H9 (cell line): ENCODE measurements around the gene UBE2D2. TPM values are rescaled to one million over a fixed set of nuclear protein-coding genes. Genes with fewer than 3 reads are reported as not detected.

Experiments used
- DNase-seq: peaks from one replicate; pipeline ENCODE4 v3.0.0-alpha.2; 2017
- H2AFZ ChIP-seq: one replicate; pipeline ENCODE4 v1.6.1; 2013; ENCODE audit warnings: mild to moderate bottlenecking, low read length, control low read depth, moderate library complexity
- H2AK5ac ChIP-seq: 2 replicates; pipeline ENCODE4 v1.6.1; 2013; ENCODE audit warnings: low read length, control low read depth, mixed read lengths; ENCODE audit not compliant: insufficient read length
- H2BK120ac ChIP-seq: one replicate; pipeline ENCODE4 v1.6.1; 2013; ENCODE audit warnings: low read depth, mild to moderate bottlenecking, low read length, control low read depth, inconsistent platforms; ENCODE audit not compliant: poor library complexity, severe bottlenecking
- H2BK12ac ChIP-seq: 2 replicates; pipeline ENCODE4 v1.6.1; 2013; ENCODE audit warnings: low read length, control low read depth, mixed read lengths, low read depth; ENCODE audit not compliant: insufficient read length
- H2BK15ac ChIP-seq: 2 replicates; pipeline ENCODE4 v1.6.1; 2013; ENCODE audit warnings: low read depth, low read length, control low read depth
- H2BK20ac ChIP-seq: one replicate; pipeline ENCODE4 v1.6.1; 2013; ENCODE audit warnings: low read depth, mild to moderate bottlenecking, low read length, control low read depth, inconsistent platforms; ENCODE audit not compliant: poor library complexity, severe bottlenecking
- H2BK5ac ChIP-seq: 2 replicates; pipeline ENCODE4 v1.6.1; 2013; ENCODE audit warnings: low read length, control low read depth, mixed read lengths; ENCODE audit not compliant: insufficient read length
- H3K14ac ChIP-seq: 2 replicates; pipeline ENCODE4 v1.6.1; 2013; ENCODE audit warnings: low read length, control low read depth; ENCODE audit not compliant: insufficient read depth
- H3K18ac ChIP-seq: 2 replicates; pipeline ENCODE4 v1.6.1; 2013; ENCODE audit warnings: low read depth, mild to moderate bottlenecking, mixed read lengths, low read length, control low read depth; ENCODE audit not compliant: insufficient read length
- H3K23ac ChIP-seq: 2 replicates; pipeline ENCODE4 v1.6.1; 2013; ENCODE audit warnings: low read length, control low read depth, mixed read lengths, low read depth; ENCODE audit not compliant: insufficient read length
- H3K23me2 ChIP-seq: 2 replicates; pipeline ENCODE4 v1.6.1; 2013; ENCODE audit warnings: low read depth, mild to moderate bottlenecking, mixed read lengths, low read length, control low read depth; ENCODE audit not compliant: insufficient read length, poor library complexity, severe bottlenecking
- H3K27ac ChIP-seq: 2 replicates; pipeline ENCODE4 v1.5.1; 2013; ENCODE audit warnings: low read length, control low read depth, mixed read lengths, low read depth; ENCODE audit not compliant: insufficient read length
- H3K27me3 ChIP-seq: 2 replicates; pipeline ENCODE4 v1.6.1; 2013; ENCODE audit warnings: low read length, control low read depth, inconsistent platforms; ENCODE audit not compliant: insufficient read depth
- H3K4ac ChIP-seq: 2 replicates; pipeline ENCODE4 v1.6.1; 2013; ENCODE audit warnings: low read depth, mild to moderate bottlenecking, control low read depth, inconsistent platforms, low read length, moderate library complexity
- H3K4me1 ChIP-seq: 2 replicates; pipeline ENCODE4 v1.6.1; 2013; ENCODE audit warnings: low read length, control low read depth, inconsistent platforms; ENCODE audit not compliant: insufficient read depth
- H3K4me2 ChIP-seq: 2 replicates; pipeline ENCODE4 v1.6.1; 2013; ENCODE audit warnings: low read length, control low read depth, mixed read lengths; ENCODE audit not compliant: insufficient read length, insufficient read depth
- H3K56ac ChIP-seq: 2 replicates; pipeline ENCODE4 v1.6.1; 2013; ENCODE audit warnings: low read depth, mild to moderate bottlenecking, mixed read lengths, low read length, control low read depth; ENCODE audit not compliant: insufficient read length
- H3K79me1 ChIP-seq: 2 replicates; pipeline ENCODE4 v1.6.1; 2013; ENCODE audit warnings: low read depth, mild to moderate bottlenecking, moderate library complexity, low read length, control low read depth, inconsistent platforms; ENCODE audit not compliant: insufficient read depth, poor library complexity, severe bottlenecking
- H3K79me2 ChIP-seq: 2 replicates; pipeline ENCODE4 v1.6.1; 2013; ENCODE audit warnings: low read length, control low read depth, inconsistent platforms; ENCODE audit not compliant: insufficient read depth
- H3K9ac ChIP-seq: 2 replicates; pipeline ENCODE4 v1.6.1; 2013; ENCODE audit warnings: low read length, control low read depth, mixed read lengths; ENCODE audit not compliant: insufficient read length; ENCODE audit errors: extremely low read depth
- H3K9me3 ChIP-seq: one replicate; pipeline ENCODE4 v1.6.1; 2013; ENCODE audit warnings: low read depth, low read length, inconsistent platforms; ENCODE audit not compliant: control insufficient read depth
- H3T11ph ChIP-seq: one replicate; pipeline ENCODE4 v1.6.1; 2013; ENCODE audit warnings: mild to moderate bottlenecking, low read length, control low read depth, inconsistent platforms
- H4K20me1 ChIP-seq: one replicate; pipeline ENCODE4 v1.6.1; 2013; ENCODE audit not compliant: control insufficient read depth, insufficient read length, insufficient read depth
- H4K5ac ChIP-seq: 2 replicates; pipeline ENCODE4 v1.6.1; 2013; ENCODE audit warnings: low read depth, mild to moderate bottlenecking, mixed read lengths, low read length, control low read depth; ENCODE audit not compliant: insufficient read length
- H4K8ac ChIP-seq: replicated peaks from 2 replicates; pipeline ENCODE4 v1.6.1; 2013; ENCODE audit warnings: low read length, control low read depth, mixed read lengths, low read depth; ENCODE audit not compliant: insufficient read length
- H4K91ac ChIP-seq: 2 replicates; pipeline ENCODE4 v1.6.1; 2013; ENCODE audit warnings: low read depth, mild to moderate bottlenecking, moderate library complexity, mixed read lengths, low read length, control low read depth; ENCODE audit not compliant: insufficient read length
- H3K27ac Mint-ChIP-seq, 3 experiments: 2 replicates in 2 of 3; 3 replicates in 1 of 3; pipeline ENCODE4 v1.8.0; 2020 to 2021; ENCODE audit warnings: mixed read lengths in 3 of 3, mild to moderate bottlenecking in 1 of 3, moderate library complexity in 1 of 3
- H3K27me3 Mint-ChIP-seq: 2 replicates; pipeline ENCODE4 v1.8.0; 2021; ENCODE audit warnings: low read depth, mild to moderate bottlenecking, moderate library complexity, mixed read lengths
- H3K36me3 Mint-ChIP-seq, 3 experiments: 2 replicates in 2 of 3; 3 replicates in 1 of 3; pipeline ENCODE4 v1.8.0; 2020 to 2021; ENCODE audit warnings: low read depth in 3 of 3, mixed read lengths in 3 of 3; ENCODE audit not compliant: insufficient read depth in 1 of 3
- H3K4me1 Mint-ChIP-seq, 2 experiments: 2 replicates each; pipeline ENCODE4 v1.8.0; 2020; ENCODE audit warnings: mixed read lengths in 2 of 2
- H3K4me3 Mint-ChIP-seq, 2 experiments: 2 replicates in 1 of 2; 3 replicates in 1 of 2; pipeline ENCODE4 v1.8.0; 2020 to 2021; ENCODE audit warnings: mild to moderate bottlenecking in 2 of 2, mixed read lengths in 2 of 2, moderate library complexity in 1 of 2
- H3K9me3 Mint-ChIP-seq, 2 experiments: 2 replicates in 1 of 2; 3 replicates in 1 of 2; pipeline ENCODE4 v1.8.0; 2020; ENCODE audit warnings: mild to moderate bottlenecking in 2 of 2, mixed read lengths in 2 of 2, moderate library complexity in 1 of 2
- CTCF ChIP-seq: fragments of 200-600 bp; sonication (generic); conservative IDR thresholded peaks from 3 replicates; pipeline ENCODE4 v1.8.0; 2021; ENCODE audit warnings: antibody characterized with exemption, mild to moderate bottlenecking
- WGBS: extraction: QIAGEN DNeasy Blood & Tissue Kit; methylation state at CpG from one replicate; pipeline ENCODE4 v1.1.7; 2013; ENCODE audit warnings: missing lambda C conversion rate, low lambda C conversion rate, mixed read lengths; ENCODE audit not compliant: insufficient read length; ENCODE audit errors: extremely low coverage; 5-methylcytosine and 5-hydroxymethylcytosine counted together
- total RNA-seq: library from RNA; stranded (reverse); gene quantifications from 2 replicates; pipeline ENCODE4 v1.2.1, GENCODE V29; 2021

The UBE2D2 gene
- total RNA-seq, 1 experiment from 2014 or later: 236 TPM

GRCh38 chr5:139513852-139514485 lies 47.2 kb upstream of the UBE2D2 start:
- H3K9me3 ChIP-seq: no peaks in the 10 kb centered on the region
- Mint-ChIP-seq H3K4me3 (no peak overlapping the region), H3K4me1 (peaks cover 12 to 20% of the 10 kb centered on the region in 2 experiments), H3K36me3 (peaks cover 17 to 29% (median 17%) of the 10 kb centered on the region in 3 experiments), H3K27me3 (peaks cover 1% of the 10 kb centered on the region; the same call in 1 of the 2 replicates), H3K9me3 (peaks cover 6 to 10% of the 10 kb centered on the region in 2 experiments; a peak in 3 of 5 replicates), H3K27ac (no peak overlapping the region)
- H3K4me2 ChIP-seq: no peak overlapping the region
- H3K4ac ChIP-seq: no peak overlapping the region
- H3K79me2 ChIP-seq: no peaks in the 10 kb centered on the region
- H2AFZ ChIP-seq: no peak overlapping the region
- TF ChIP-seq CTCF: no peak
- no peaks in the 10 kb centered on the region for H3K4me1 ChIP-seq
- H3K18ac ChIP-seq: no peak overlapping the region
- no peak overlapping the region for H3K27ac ChIP-seq
- H3K23me2 ChIP-seq: no peaks in the 10 kb centered on the region
- no peak overlapping the region for H2BK12ac ChIP-seq
- H3K9ac ChIP-seq: no peak overlapping the region
- H2BK20ac ChIP-seq: no peak overlapping the region
- DNase-seq: no peak
- H4K91ac ChIP-seq: no peak overlapping the region
- no peak overlapping the region for H3K14ac ChIP-seq
- H4K5ac ChIP-seq: no peak overlapping the region
- H4K8ac ChIP-seq: no peak overlapping the region
- H3T11ph ChIP-seq: no peak overlapping the region
- H3K56ac ChIP-seq: no peak overlapping the region
- H2AK5ac ChIP-seq: no peak overlapping the region
- H4K20me1 ChIP-seq: no peaks in the 10 kb centered on the region
- no peaks in the 10 kb centered on the region for H3K79me1 ChIP-seq
- WGBS: no CpG with 5 or more reads among the region's 6 CpGs
- H2BK5ac ChIP-seq: no peak overlapping the region
- no peak overlapping the region for H2BK120ac ChIP-seq
- no peaks in the 10 kb centered on the region for H3K27me3 ChIP-seq
- no peak overlapping the region for H3K23ac ChIP-seq
- H2BK15ac ChIP-seq: no peak overlapping the region
